Dedifferentiated amniotic fluid mesenchymal stem cell (primary cell): ENCODE data around the gene RHEX.
"Not testable (repeated sequence)": the region's sequence is repeated elsewhere in the genome, so short reads cannot be mapped to it uniquely, and the experiment has no call there.

Experiments
- DNase-seq: peaks from one replicate; pipeline ENCODE4 v3.0.0-alpha.2; 2016; ENCODE audit errors: extremely low spot score

The RHEX gene

GRCh38 chr1:206030191-206030590, 22.8 kb upstream of the RHEX start:
- no peak for DNase-seq

- DNase-seq: peak; percentile 52
These were observed 22.3 kb upstream of the RHEX start for GRCh38 chr1:206030714-206031113.

DNA sequence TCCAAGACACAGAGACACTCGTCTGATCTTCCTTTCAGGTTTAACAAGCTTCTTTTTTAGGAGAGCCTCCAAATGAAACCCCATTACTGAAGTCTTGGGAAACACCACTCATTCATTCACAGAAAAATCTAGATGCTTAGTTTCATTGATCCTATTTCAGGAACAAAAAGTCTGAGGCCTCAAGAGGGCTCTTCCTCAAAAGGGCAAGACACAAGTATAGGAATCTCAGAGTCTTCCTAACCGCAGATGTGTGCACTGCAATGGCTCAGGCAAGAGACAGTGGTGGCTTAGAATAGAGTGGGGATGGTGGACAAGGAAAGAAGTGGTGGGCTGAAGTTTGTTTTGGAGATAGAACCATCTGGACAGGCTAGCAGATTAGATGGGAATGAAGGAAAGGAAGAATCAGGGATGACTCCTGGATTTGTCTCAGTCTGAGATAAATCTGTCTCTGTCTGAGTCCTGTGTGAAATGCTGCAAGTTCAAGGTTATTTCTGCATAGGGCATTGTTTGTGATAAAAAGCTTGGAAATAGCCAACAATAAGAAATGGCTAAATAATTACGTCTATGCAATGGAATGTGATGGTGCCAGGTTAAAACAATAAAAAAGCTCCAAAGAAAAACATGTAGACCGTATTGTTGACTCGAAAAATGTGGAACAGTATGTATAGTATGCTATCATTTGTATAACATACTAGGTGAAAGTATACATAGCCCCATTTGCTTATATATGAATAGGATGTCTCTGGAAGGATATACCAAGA, 20.4 kb upstream of the RHEX start:
- no peak for DNase-seq

DNA sequence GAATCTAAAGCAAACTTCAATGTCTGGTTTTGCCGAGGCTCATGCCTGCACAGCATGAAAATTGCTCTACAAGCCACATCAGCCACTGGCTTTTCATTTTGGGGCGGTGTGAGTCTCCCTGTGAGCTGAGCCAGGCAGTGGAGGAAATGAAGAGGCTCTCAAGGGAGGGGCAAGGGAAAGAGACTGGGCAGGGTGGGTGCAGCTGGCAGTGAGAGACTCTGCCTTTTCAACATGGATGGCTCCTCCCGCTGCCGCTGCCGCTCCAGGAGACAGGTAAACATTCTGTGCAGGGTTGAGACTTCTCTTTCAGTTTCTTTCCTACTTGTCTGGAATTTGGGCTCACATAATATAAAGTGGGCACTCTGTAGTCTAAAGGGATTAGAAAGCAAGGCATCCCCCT, 17.9 kb upstream of the RHEX start:
- DNase-seq: no peak

GRCh38 chr1:206036663-206037455, 16.1 kb upstream of the RHEX start:
- no peak for DNase-seq

GRCh38 chr1:206037581-206037980, 15.4 kb upstream of the RHEX start:
- no peak for DNase-seq

DNA sequence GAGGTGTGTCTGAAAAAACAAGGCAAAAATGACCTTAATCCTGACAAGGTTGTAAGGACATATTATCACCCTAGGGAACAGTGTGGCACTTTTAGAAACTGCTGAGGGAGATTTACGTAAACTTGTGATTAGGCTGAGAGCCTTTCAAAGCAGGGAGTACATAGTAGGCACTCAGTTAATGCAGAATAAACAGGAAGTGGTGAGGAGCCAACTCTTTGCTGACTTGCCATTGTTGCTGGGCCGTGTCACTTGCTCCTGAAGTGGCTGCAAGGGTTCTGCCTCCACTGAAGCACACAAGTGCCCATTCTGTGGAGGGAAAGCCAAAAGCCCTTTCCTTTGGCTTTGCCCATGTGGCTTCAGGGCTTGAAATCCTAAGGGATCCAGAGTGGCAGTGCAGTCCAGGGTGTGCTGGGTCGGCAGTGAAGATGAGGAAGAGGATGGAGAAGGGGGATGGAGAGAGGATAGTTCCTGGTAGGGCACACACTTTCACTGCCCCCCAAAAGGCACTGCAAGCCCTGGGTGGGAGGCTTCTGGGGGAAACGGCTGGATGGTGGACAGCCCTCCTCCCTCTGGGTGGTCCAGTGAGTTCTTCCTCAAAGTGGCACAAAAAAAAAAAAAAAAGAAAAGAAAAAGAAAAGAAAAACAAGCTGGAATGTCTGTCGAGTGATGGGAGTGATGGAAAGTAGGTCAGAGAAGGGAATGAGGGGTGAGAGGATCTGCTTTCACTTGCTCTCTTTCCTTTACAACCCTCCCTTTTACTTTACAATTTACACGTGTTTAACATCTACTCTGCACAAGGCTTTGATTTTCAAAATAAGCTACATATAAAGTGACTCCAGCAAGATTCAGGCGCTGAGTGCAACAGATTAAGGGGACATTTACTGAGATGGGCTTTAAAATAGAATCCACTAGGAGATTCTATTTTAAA, 13.7 kb upstream of the RHEX start:
- DNase-seq: no peak

- no peak for DNase-seq
These were observed 12.6 kb upstream of the RHEX start for GRCh38 chr1:206040328-206040727.

GRCh38 chr1:206041640-206042039, 11.3 kb upstream of the RHEX start:
- DNase-seq: no peak

DNA sequence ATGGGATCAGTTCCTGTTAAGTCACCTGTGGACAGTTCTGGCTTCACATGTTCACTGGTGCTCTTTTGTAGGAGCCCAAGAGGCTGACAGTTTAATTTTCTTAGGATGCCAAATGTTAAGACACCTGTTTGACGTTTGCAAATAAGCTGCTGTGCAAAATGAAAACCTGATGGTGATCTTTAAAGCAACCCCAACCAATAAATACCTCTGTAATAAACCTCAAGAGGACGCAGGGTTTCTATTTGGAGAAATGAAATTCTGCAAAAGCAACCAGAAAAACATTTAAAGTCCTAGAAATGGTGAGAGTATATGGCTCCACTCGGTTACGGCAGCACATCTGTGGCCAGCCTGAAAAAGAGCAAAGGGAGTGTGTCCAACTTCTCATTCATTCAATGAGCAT, 5.7 kb upstream of the RHEX start:
- no peak for DNase-seq

DNA sequence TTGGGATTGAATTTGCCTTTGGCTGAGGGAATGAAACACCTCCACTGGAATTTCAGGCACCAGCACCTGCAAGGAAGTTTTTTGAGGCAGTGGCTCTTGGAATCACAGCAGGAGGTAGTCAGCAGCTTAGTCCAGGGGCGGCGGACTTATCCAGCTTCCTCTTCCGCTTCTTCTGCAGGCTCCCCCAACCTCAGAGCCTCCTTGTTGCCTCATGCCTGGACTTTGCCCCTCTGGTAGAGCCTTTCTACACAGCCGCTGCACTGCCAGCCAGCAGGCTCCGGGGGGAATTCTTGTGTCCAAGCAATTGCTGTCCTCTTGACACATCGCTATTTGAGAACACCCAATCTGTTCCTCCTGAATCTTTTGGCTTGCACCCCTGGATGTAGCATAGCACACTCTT, 4.4 kb upstream of the RHEX start:
- no peak for DNase-seq

GRCh38 chr1:206049293-206049692, 3.7 kb upstream of the RHEX start:
- no peak for DNase-seq

- no peak for DNase-seq
These were observed 2.9 kb upstream of the RHEX start for GRCh38 chr1:206049919-206050600.

DNA sequence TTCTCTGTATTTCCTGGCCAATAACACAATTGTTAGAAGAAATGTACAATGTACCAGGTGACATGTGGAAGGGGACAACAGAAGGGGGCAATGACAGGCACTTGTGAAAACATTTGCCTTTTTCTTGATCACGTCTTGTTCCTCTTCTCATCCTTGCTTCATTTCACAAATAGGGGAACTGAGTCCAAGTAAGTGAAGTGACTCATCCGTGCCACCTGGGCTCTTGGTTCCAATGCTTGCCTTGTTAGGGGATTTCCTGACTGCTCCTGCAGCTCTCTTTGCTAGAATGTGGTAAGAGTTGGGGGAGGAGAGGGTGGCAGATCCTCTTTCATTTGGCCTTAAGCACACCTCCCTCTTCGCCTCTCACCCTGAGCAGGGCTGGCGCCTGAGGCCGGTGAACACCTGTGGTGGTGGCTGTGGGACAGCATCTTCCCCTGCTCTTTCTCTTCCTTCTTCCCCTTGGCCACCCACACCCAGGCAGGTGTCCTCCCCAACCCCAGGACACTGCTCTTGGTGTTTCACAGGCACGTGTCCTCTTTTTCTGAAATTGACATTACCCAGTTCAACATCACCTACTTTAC, 2.2 kb upstream of the RHEX start:
- no peak for DNase-seq

DNA sequence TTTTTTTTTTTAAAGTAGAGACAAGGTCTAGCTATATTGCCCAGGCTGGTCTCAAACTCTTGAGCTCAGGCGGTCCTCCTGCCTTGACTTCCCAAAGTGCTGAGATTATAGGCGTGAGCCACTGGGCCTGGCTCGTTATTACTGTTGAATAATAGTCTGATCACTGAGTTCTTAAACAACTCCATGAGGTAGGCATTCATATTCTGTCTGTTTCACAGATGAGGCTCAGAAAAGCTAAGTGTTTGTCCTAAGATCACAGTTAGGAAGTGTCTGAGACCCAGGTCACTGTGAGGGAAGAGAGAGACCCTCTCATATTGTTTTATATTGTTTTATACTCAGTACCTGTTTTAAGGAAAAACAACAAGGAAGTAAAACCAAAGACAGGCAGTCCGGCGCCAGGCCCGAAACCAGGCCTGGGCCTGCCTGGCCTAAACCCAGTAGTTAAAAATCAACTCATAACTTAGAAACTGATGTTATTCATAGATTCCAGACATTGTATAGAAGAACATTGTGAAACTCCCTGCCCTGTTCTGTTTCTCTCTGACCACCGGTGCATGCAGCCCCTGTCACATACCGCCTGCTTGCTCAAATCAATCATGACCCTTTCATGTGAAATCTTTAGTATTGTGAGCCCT, 625 bp upstream of the RHEX start:
- DNase-seq: not testable (repeated sequence)

DNA sequence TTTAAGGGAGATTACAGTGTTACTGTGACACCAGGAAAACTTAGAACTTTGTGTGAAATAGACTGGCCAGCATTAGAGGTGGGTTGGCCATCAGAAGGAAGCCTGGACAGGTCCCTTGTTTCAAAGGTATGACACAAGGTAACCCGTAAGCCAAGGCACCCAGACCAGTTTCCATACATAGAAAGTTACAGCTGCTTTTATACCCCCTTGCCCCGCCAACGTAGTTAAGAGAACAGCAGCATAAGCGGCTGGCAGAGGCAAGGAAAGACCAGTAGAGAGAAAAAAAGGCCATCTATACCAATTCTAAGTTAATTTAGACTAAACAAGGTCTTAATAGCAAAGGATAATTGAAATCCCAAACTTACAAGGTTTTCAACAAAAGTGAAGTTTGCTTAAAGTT, 643 bp downstream of the RHEX start:
- not testable (repeated sequence) for DNase-seq

- not testable (repeated sequence) for DNase-seq
These were observed 2.2 kb downstream of the RHEX start for GRCh38 chr1:206055069-206055625.

DNA sequence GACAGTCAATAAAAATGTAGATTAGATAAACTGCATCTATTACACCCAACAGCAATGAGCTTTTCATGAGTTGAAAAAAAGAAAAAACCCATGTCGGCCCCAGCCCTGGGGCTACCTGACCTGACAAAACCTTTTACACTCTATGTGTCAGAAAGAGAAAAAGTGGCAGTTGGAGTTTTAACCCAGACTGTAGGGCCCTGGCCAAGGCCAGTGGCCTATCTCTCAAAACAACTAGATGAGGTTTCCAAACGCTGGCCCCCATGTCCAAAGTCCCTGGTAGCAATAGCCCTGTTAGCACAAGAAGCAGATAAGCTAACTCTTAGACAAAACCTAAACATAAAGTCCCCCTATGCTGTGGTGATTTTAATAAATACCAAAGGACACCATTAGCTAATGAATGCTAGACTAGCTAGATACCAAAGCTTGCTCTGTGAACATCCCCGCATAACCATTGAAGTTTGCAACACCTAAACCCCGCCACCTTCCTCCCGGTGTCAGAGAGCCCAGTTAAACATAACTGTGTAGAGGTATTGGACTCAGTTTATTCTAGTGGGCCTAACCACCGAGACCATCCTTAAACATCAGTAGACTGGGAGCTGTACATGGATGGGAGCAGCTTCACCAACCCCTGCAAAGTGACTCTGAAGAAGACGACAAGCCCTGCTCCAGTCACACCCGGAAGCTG, 2.8 kb downstream of the RHEX start:
- not testable (repeated sequence) for DNase-seq

- not testable (repeated sequence) for DNase-seq
These were observed 5.4 kb downstream of the RHEX start for GRCh38 chr1:206058289-206058926.
